ENCODE measurements around the gene ERMARD. TPM values are rescaled to one million over a fixed set of nuclear protein-coding genes. Genes with fewer than 3 reads are reported as not detected.

The ERMARD gene
- total RNA-seq, 1 experiment from 2014 or later: 17.7 TPM

GRCh38 chr6:169701954-169702839 lies 49.2 kb upstream of the ERMARD start, which contains the start of the genes C6orf120 and WDR27 (continued):
- TF ChIP-seq, protein P1, sequence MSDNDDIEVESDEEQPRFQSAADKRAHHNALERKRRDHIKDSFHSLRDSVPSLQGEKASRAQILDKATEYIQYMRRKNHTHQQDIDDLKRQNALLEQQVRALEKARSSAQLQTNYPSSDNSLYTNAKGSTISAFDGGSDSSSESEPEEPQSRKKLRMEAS (CRISPR knock-in tag; IDR thresholded peaks at IDR 0.05): peak; percentile 70
- TF ChIP-seq GABPB1 (CRISPR knock-in tag; IDR thresholded peaks at IDR 0.05) (peak; percentile 71), SP1 (CRISPR knock-in tag; conservative IDR thresholded peaks at IDR 0.05) (peak; percentile 74), EMX1 (CRISPR knock-in tag; IDR thresholded peaks at IDR 0.05) (no peak; the same call in 1 of the 2 replicates), TEAD1 (CRISPR knock-in tag; IDR thresholded peaks at IDR 0.05) (peak; percentile 55; the same call in 1 of the 2 replicates), PREB (CRISPR knock-in tag; IDR thresholded peaks at IDR 0.05; ENCODE audit: borderline replicate concordance) (peak; percentile 17; the same call in 1 of the 2 replicates), PRRX2 (CRISPR knock-in tag; IDR thresholded peaks at IDR 0.05) (no peak), ZNF423 (CRISPR knock-in tag; IDR thresholded peaks at IDR 0.05) (peak; percentile 45; the same call in 1 of the 2 replicates), IRF2 (CRISPR knock-in tag; IDR thresholded peaks at IDR 0.05; ENCODE audit: borderline replicate concordance, low read depth) (no peak), NR2C2 (CRISPR knock-in tag; IDR thresholded peaks at IDR 0.05) (no peak), GTF2I (CRISPR knock-in tag; conservative IDR thresholded peaks at IDR 0.05) (no peak), ZNF121 (CRISPR knock-in tag; IDR thresholded peaks at IDR 0.05) (no peak), E2F1 (CRISPR knock-in tag; IDR thresholded peaks at IDR 0.05) (0 out of 2 replicates have a peak, but pooled peaks have one; percentile 42), IRF1 (CRISPR knock-in tag; IDR thresholded peaks at IDR 0.05) (no peak), NFYB (CRISPR knock-in tag; conservative IDR thresholded peaks at IDR 0.05; ENCODE audit: low read depth) (no peak; the same call in 1 of the 2 replicates), ATF2 (CRISPR knock-in tag; IDR thresholded peaks at IDR 0.05; ENCODE audit: borderline replicate concordance, low read depth) (0 out of 2 replicates have a peak, but pooled peaks have one; percentile 32)
- TF ChIP-seq, protein P2, sequence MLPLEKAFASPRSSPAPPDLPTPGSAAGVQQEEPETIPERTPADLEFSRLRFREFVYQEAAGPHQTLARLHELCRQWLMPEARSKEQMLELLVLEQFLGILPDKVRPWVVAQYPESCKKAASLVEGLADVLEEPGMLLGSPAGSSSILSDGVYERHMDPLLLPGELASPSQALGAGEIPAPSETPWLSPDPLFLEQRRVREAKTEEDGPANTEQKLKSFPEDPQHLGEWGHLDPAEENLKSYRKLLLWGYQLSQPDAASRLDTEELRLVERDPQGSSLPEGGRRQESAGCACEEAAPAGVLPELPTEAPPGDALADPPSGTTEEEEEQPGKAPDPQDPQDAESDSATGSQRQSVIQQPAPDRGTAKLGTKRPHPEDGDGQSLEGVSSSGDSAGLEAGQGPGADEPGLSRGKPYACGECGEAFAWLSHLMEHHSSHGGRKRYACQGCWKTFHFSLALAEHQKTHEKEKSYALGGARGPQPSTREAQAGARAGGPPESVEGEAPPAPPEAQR (CRISPR knock-in tag; IDR thresholded peaks at IDR 0.05): no peak
- TF ChIP-seq, protein P3, sequence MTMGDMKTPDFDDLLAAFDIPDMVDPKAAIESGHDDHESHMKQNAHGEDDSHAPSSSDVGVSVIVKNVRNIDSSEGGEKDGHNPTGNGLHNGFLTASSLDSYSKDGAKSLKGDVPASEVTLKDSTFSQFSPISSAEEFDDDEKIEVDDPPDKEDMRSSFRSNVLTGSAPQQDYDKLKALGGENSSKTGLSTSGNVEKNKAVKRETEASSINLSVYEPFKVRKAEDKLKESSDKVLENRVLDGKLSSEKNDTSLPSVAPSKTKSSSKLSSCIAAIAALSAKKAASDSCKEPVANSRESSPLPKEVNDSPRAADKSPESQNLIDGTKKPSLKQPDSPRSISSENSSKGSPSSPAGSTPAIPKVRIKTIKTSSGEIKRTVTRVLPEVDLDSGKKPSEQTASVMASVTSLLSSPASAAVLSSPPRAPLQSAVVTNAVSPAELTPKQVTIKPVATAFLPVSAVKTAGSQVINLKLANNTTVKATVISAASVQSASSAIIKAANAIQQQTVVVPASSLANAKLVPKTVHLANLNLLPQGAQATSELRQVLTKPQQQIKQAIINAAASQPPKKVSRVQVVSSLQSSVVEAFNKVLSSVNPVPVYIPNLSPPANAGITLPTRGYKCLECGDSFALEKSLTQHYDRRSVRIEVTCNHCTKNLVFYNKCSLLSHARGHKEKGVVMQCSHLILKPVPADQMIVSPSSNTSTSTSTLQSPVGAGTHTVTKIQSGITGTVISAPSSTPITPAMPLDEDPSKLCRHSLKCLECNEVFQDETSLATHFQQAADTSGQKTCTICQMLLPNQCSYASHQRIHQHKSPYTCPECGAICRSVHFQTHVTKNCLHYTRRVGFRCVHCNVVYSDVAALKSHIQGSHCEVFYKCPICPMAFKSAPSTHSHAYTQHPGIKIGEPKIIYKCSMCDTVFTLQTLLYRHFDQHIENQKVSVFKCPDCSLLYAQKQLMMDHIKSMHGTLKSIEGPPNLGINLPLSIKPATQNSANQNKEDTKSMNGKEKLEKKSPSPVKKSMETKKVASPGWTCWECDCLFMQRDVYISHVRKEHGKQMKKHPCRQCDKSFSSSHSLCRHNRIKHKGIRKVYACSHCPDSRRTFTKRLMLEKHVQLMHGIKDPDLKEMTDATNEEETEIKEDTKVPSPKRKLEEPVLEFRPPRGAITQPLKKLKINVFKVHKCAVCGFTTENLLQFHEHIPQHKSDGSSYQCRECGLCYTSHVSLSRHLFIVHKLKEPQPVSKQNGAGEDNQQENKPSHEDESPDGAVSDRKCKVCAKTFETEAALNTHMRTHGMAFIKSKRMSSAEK (CRISPR knock-in tag; IDR thresholded peaks at IDR 0.05; ENCODE audit: borderline replicate concordance): no peak
- TF ChIP-seq, protein P4, sequence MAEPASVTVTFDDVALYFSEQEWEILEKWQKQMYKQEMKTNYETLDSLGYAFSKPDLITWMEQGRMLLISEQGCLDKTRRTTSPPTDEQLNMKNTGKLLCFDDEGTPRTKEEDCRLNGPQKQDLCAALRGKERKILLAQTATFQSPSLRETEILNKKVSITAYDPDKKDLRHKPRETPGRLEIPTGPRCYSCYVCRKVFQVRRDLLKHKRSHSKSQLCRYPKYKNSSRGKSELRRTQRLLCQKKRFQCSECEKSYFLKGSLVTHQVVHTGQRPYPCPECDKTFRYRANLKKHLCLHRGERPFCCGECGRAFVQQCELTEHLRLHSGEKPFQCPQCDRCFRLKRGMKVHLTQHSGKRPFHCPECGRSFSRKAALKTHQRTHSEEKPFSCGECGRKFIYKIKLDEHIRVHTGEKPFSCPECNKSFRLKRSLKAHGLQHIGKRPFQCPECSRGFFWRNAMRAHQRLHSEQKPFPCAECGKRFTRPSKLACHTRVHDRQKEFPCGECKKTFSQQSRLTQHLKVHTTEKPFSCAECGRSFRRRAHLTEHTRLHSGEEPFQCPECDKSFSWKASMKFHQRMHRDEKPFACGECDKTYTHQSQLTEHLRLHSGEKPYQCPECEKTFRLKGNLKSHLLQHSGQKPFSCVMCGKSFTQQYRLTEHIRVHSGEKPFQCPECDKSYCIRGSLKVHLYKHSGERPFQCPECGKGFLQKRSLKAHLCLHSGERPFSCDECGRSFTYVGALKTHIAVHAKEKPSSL (CRISPR knock-in tag; conservative IDR thresholded peaks at IDR 0.05): no peak
- TF ChIP-seq, protein P5, sequence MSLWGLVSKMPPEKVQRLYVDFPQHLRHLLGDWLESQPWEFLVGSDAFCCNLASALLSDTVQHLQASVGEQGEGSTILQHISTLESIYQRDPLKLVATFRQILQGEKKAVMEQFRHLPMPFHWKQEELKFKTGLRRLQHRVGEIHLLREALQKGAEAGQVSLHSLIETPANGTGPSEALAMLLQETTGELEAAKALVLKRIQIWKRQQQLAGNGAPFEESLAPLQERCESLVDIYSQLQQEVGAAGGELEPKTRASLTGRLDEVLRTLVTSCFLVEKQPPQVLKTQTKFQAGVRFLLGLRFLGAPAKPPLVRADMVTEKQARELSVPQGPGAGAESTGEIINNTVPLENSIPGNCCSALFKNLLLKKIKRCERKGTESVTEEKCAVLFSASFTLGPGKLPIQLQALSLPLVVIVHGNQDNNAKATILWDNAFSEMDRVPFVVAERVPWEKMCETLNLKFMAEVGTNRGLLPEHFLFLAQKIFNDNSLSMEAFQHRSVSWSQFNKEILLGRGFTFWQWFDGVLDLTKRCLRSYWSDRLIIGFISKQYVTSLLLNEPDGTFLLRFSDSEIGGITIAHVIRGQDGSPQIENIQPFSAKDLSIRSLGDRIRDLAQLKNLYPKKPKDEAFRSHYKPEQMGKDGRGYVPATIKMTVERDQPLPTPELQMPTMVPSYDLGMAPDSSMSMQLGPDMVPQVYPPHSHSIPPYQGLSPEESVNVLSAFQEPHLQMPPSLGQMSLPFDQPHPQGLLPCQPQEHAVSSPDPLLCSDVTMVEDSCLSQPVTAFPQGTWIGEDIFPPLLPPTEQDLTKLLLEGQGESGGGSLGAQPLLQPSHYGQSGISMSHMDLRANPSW (CRISPR knock-in tag; conservative IDR thresholded peaks at IDR 0.05; ENCODE audit: low read depth): no peak

Data from WTC11 (cell line).